ENCODE data around the gene MTHFD2L.

DNA sequence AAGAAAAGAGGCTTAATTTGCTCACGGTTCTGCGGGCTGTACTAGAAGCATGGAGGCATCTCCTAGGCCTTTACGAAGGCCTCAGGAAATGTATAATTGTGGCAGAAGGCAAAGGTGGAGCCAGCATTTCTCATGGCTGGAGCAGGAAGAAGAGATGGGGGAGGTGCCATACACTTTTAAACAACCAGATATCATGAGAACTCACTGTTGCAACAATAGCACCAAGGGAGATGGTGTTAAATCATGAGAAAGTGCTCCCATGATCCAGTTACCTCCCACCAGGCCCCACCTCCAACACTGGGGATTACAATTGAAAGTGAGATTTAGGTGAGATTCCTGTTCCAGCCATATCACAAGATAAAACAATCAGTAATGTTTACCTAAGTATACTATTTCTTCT lies 45.5 kb downstream of the MTHFD2L start:
- TF ChIP-seq RAD21 (IDR thresholded peaks at IDR 0.05; ENCODE audit: low read depth): no peak
- no peak for TF ChIP-seq TAF1 (IDR thresholded peaks at IDR 0.05; ENCODE audit: low read depth)
- TF ChIP-seq EP300 (IDR thresholded peaks at IDR 0.05; ENCODE audit: borderline replicate concordance): no peak
- TF ChIP-seq, protein P1, sequence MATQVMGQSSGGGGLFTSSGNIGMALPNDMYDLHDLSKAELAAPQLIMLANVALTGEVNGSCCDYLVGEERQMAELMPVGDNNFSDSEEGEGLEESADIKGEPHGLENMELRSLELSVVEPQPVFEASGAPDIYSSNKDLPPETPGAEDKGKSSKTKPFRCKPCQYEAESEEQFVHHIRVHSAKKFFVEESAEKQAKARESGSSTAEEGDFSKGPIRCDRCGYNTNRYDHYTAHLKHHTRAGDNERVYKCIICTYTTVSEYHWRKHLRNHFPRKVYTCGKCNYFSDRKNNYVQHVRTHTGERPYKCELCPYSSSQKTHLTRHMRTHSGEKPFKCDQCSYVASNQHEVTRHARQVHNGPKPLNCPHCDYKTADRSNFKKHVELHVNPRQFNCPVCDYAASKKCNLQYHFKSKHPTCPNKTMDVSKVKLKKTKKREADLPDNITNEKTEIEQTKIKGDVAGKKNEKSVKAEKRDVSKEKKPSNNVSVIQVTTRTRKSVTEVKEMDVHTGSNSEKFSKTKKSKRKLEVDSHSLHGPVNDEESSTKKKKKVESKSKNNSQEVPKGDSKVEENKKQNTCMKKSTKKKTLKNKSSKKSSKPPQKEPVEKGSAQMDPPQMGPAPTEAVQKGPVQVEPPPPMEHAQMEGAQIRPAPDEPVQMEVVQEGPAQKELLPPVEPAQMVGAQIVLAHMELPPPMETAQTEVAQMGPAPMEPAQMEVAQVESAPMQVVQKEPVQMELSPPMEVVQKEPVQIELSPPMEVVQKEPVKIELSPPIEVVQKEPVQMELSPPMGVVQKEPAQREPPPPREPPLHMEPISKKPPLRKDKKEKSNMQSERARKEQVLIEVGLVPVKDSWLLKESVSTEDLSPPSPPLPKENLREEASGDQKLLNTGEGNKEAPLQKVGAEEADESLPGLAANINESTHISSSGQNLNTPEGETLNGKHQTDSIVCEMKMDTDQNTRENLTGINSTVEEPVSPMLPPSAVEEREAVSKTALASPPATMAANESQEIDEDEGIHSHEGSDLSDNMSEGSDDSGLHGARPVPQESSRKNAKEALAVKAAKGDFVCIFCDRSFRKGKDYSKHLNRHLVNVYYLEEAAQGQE (IDR thresholded peaks at IDR 0.05; ENCODE audit: low read depth): no peak
- TF ChIP-seq, protein P2, sequence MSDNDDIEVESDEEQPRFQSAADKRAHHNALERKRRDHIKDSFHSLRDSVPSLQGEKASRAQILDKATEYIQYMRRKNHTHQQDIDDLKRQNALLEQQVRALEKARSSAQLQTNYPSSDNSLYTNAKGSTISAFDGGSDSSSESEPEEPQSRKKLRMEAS (IDR thresholded peaks at IDR 0.05): no peak
- TF ChIP-seq TCF12 (IDR thresholded peaks at IDR 0.05; ENCODE audit: low read depth): no peak
- no peak for TF ChIP-seq CEBPB (IDR thresholded peaks at IDR 0.05)
- TF ChIP-seq FOXM1 (IDR thresholded peaks at IDR 0.05; ENCODE audit: borderline replicate concordance, low read depth): no peak
- no peak for TF ChIP-seq YY1 (IDR thresholded peaks at IDR 0.05; ENCODE audit: low read depth)
- TF ChIP-seq EGR1 (IDR thresholded peaks at IDR 0.05): no peak
- TF ChIP-seq NFIC (IDR thresholded peaks at IDR 0.05): no peak
- TF ChIP-seq TEAD4 (IDR thresholded peaks at IDR 0.05): no peak
- TF ChIP-seq, protein P3, sequence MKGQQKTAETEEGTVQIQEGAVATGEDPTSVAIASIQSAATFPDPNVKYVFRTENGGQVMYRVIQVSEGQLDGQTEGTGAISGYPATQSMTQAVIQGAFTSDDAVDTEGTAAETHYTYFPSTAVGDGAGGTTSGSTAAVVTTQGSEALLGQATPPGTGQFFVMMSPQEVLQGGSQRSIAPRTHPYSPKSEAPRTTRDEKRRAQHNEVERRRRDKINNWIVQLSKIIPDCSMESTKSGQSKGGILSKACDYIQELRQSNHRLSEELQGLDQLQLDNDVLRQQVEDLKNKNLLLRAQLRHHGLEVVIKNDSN (IDR thresholded peaks at IDR 0.05): no peak

Measured in Ishikawa (cell line).